Liver (tissue), 3 donors: ENCODE data around the gene ALKAL2.

Experiments
- CTCF ChIP-seq: fragments of 150-350 bp; IDR thresholded peaks from 2 replicates; pipeline ENCODE4 v1.5.1; 2017; ENCODE audit warnings: improper control_type of control experiment, low read depth, low read length; ENCODE audit not compliant: missing input control
- GABPA ChIP-seq, 2 donors: IDR thresholded peaks in 1 of 2; conservative IDR thresholded peaks in 1 of 2; 2 replicates each; pipeline ENCODE4 v1.6.1; 2016; ENCODE audit warnings: antibody characterized with exemption in 2 of 2, mild to moderate bottlenecking in 1 of 2, moderate library complexity in 1 of 2
- SP1 ChIP-seq: IDR thresholded peaks from 2 replicates; pipeline ENCODE4 v1.6.1; 2018; ENCODE audit warnings: antibody characterized with exemption, mild to moderate bottlenecking
- TF ChIP-seq, protein P1 (sequence below): IDR thresholded peaks from 2 replicates; pipeline ENCODE4 v1.6.1; 2016; ENCODE audit warnings: antibody characterized with exemption
- donor health status: healthy.
- donor health status: healthy.

DNA sequence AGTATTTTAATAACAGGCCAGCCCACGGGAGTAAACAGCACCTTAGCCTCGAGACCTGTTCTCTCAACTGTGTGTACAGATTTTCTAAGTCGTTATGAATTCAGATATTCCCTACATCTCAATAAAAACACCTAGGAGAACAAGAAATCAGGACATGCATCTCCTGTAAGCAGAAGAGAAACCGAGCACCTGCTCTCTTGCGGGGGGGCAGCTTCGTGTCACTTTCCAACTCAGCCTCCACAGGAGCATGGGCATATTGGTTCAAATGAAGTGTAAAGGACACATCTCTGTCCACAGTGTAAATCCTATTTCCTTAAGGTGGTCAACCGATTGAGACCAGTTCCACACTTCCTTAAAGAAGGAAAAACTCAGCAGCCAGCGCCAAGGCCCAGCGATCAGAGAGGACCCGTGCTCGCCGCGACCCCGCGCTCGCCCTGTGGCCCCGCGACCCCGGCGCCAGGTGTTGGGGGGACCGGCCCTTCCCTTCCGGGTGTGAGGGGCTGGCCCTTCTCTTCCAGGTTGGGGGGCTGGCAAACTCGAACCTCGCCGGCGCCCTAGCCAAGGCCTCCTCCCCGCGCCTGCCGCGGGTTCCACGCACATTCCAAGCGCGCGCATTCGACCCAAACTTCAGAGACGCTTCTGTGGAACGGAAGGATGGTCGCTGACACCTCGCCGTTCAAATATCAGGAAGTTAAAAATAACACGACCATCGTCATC is 24.7 kb downstream of the ALKAL2 start:
- TF ChIP-seq CTCF (no peak), GABPA (IDR thresholded peaks at IDR 0.05 in 1 of 2, conservative IDR thresholded peaks at IDR 0.05 in 1 of 2) (no peak), SP1 (no peak)
- TF ChIP-seq, protein P1, sequence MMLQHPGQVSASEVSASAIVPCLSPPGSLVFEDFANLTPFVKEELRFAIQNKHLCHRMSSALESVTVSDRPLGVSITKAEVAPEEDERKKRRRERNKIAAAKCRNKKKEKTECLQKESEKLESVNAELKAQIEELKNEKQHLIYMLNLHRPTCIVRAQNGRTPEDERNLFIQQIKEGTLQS, result no peak
